Mesendoderm (in vitro differentiated cells): ENCODE data around the gene CPED1.

Experiments used
- DNase-seq: peaks from one replicate; pipeline ENCODE4 v3.0.0; 2013
- H2AK5ac ChIP-seq: 2 replicates; pipeline ENCODE4 v1.6.1; 2013; ENCODE audit warnings: low read length, inconsistent platforms
- H2BK120ac ChIP-seq: 2 replicates; pipeline ENCODE4 v1.6.1; 2013; ENCODE audit warnings: low read depth, mild to moderate bottlenecking, low read length, moderate library complexity, mixed read lengths
- H2BK15ac ChIP-seq: replicated peaks from 2 replicates; pipeline ENCODE4 v1.6.1; 2013; ENCODE audit warnings: low read depth, mild to moderate bottlenecking, moderate library complexity
- H2BK5ac ChIP-seq: 2 replicates; pipeline ENCODE4 v1.6.1; 2013; ENCODE audit warnings: low read length, inconsistent platforms
- H3K18ac ChIP-seq: 2 replicates; pipeline ENCODE4 v1.6.1; 2013; ENCODE audit warnings: mild to moderate bottlenecking, low read length, mixed read lengths
- H3K23ac ChIP-seq: one replicate; pipeline ENCODE4 v1.6.1; 2013; ENCODE audit warnings: low read length
- H3K27ac ChIP-seq: 2 replicates; pipeline ENCODE4 v1.5.1; 2013; ENCODE audit warnings: low read depth, mild to moderate bottlenecking, inconsistent platforms, low read length, moderate library complexity
- H3K27me3 ChIP-seq: 2 replicates; pipeline ENCODE4 v1.6.1; 2013; ENCODE audit warnings: low read length, control low read depth, mild to moderate bottlenecking, inconsistent platforms; ENCODE audit not compliant: insufficient read depth, poor library complexity
- H3K36me3 ChIP-seq: 2 replicates; pipeline ENCODE4 v1.6.1; 2013; ENCODE audit warnings: low read length, inconsistent platforms; ENCODE audit not compliant: control insufficient read depth, insufficient read depth
- H3K4ac ChIP-seq: one replicate; pipeline ENCODE4 v1.6.1; 2013; ENCODE audit warnings: low read depth, mild to moderate bottlenecking, low read length, moderate library complexity
- H3K4me1 ChIP-seq: 2 replicates; pipeline ENCODE4 v1.6.1; 2013; ENCODE audit warnings: low read depth, low read length, inconsistent platforms; ENCODE audit not compliant: control insufficient read depth
- H3K4me2 ChIP-seq: 2 replicates; pipeline ENCODE4 v1.6.1; 2013; ENCODE audit warnings: low read length
- H3K4me3 ChIP-seq: 2 replicates; pipeline ENCODE4 v1.5.1; 2013; ENCODE audit warnings: mild to moderate bottlenecking, low read length
- H3K56ac ChIP-seq: one replicate; pipeline ENCODE4 v1.6.1; 2013; ENCODE audit warnings: low read length
- H3K79me1 ChIP-seq: 2 replicates; pipeline ENCODE4 v1.6.1; 2013; ENCODE audit warnings: low read length, inconsistent platforms
- H3K79me2 ChIP-seq: 2 replicates; pipeline ENCODE4 v1.6.1; 2013; ENCODE audit warnings: mild to moderate bottlenecking, low read length; ENCODE audit not compliant: control insufficient read depth, insufficient read depth
- H3K9ac ChIP-seq: 2 replicates; pipeline ENCODE4 v1.6.1; 2013; ENCODE audit warnings: low read length, inconsistent platforms
- H4K5ac ChIP-seq: one replicate; pipeline ENCODE4 v1.6.1; 2013; ENCODE audit warnings: low read length
- H4K8ac ChIP-seq: one replicate; pipeline ENCODE4 v1.6.1; 2013; ENCODE audit warnings: low read depth, mild to moderate bottlenecking, control low read depth, low read length, moderate library complexity
- WGBS: extraction: QIAGEN DNeasy Blood & Tissue Kit; methylation state at CpG from one replicate; pipeline ENCODE4 v1.1.7; 2013; ENCODE audit warnings: low lambda C conversion rate, missing lambda C conversion rate; ENCODE audit not compliant: insufficient coverage; ENCODE audit errors: extremely low coverage; 5-methylcytosine and 5-hydroxymethylcytosine counted together

The CPED1 gene

GRCh38 chr7:120998520-120998919, 10.0 kb downstream of the CPED1 start:
- no peaks in the 10 kb centered on the region for H3K4me1 ChIP-seq
- H3K23ac ChIP-seq, result no peak overlapping the region
- no peak for DNase-seq
- WGBS, result no CpG with 5 or more reads among the region's 1 CpG
- no peak overlapping the region for H3K4me3 ChIP-seq
- H3K79me2 ChIP-seq, result no peaks in the 10 kb centered on the region
- H2BK120ac ChIP-seq, result no peak overlapping the region
- H3K79me1 ChIP-seq, result no peaks in the 10 kb centered on the region
- H4K5ac ChIP-seq, result no peak overlapping the region
- H3K27me3 ChIP-seq, result no peaks in the 10 kb centered on the region
- H3K9ac ChIP-seq, result no peak overlapping the region
- H2BK15ac ChIP-seq, result no peak overlapping the region
- H3K27ac ChIP-seq, result no peak overlapping the region
- no peak overlapping the region for H2AK5ac ChIP-seq
- H3K56ac ChIP-seq, result no peak overlapping the region
- no peak overlapping the region for H3K4ac ChIP-seq
- H3K18ac ChIP-seq, result no peak overlapping the region
- no peak overlapping the region for H3K4me2 ChIP-seq
- H2BK5ac ChIP-seq, result no peak overlapping the region
- H4K8ac ChIP-seq, result no peak overlapping the region
- no peaks in the 10 kb centered on the region for H3K36me3 ChIP-seq

GRCh38 chr7:120998996-120999565, 10.6 kb downstream of the CPED1 start:
- H3K4me3 ChIP-seq, result no peak overlapping the region
- no peak overlapping the region for H2BK120ac ChIP-seq
- H4K8ac ChIP-seq, result no peak overlapping the region
- no peaks in the 10 kb centered on the region for H3K27me3 ChIP-seq
- no peak for DNase-seq
- H3K79me2 ChIP-seq, result no peaks in the 10 kb centered on the region
- no peak overlapping the region for H2BK15ac ChIP-seq
- H2BK5ac ChIP-seq, result no peak overlapping the region
- H3K4ac ChIP-seq, result no peak overlapping the region
- no peaks in the 10 kb centered on the region for H3K36me3 ChIP-seq
- no peak overlapping the region for H3K4me2 ChIP-seq
- no peaks in the 10 kb centered on the region for H3K79me1 ChIP-seq
- no peak overlapping the region for H4K5ac ChIP-seq
- no peak overlapping the region for H2AK5ac ChIP-seq
- H3K4me1 ChIP-seq, result no peaks in the 10 kb centered on the region
- H3K9ac ChIP-seq, result no peak overlapping the region
- WGBS, result no CpG with 5 or more reads among the region's 2 CpGs
- no peak overlapping the region for H3K23ac ChIP-seq
- H3K18ac ChIP-seq, result no peak overlapping the region
- no peak overlapping the region for H3K27ac ChIP-seq
- H3K56ac ChIP-seq, result no peak overlapping the region

GRCh38 chr7:121000081-121000983, 11.8 kb downstream of the CPED1 start:
- DNase-seq, result no peak
- H2BK15ac ChIP-seq, result no peak overlapping the region
- no CpG with 5 or more reads among the region's 9 CpGs for WGBS
- H4K5ac ChIP-seq, result no peak overlapping the region
- H3K27me3 ChIP-seq, result no peaks in the 10 kb centered on the region
- no peak overlapping the region for H2BK120ac ChIP-seq
- H3K79me1 ChIP-seq, result no peaks in the 10 kb centered on the region
- no peak overlapping the region for H3K4ac ChIP-seq
- no peak overlapping the region for H2BK5ac ChIP-seq
- H3K4me1 ChIP-seq, result no peaks in the 10 kb centered on the region
- no peaks in the 10 kb centered on the region for H3K36me3 ChIP-seq
- H3K9ac ChIP-seq, result no peak overlapping the region
- no peak overlapping the region for H3K18ac ChIP-seq
- H3K23ac ChIP-seq, result no peak overlapping the region
- H4K8ac ChIP-seq, result no peak overlapping the region
- H3K4me3 ChIP-seq, result no peak overlapping the region
- H3K79me2 ChIP-seq, result no peaks in the 10 kb centered on the region
- H3K4me2 ChIP-seq, result no peak overlapping the region
- H3K56ac ChIP-seq, result no peak overlapping the region
- no peak overlapping the region for H2AK5ac ChIP-seq
- H3K27ac ChIP-seq, result no peak overlapping the region

GRCh38 chr7:121001234-121001906, 12.9 kb downstream of the CPED1 start:
- no peak overlapping the region for H2BK120ac ChIP-seq
- H3K4me1 ChIP-seq, result no peaks in the 10 kb centered on the region
- H3K27me3 ChIP-seq, result no peaks in the 10 kb centered on the region
- no peaks in the 10 kb centered on the region for H3K36me3 ChIP-seq
- no peak overlapping the region for H3K4ac ChIP-seq
- no peak overlapping the region for H3K27ac ChIP-seq
- no CpG with 5 or more reads among the region's 3 CpGs for WGBS
- no peak overlapping the region for H3K23ac ChIP-seq
- no peak overlapping the region for H3K56ac ChIP-seq
- H3K79me1 ChIP-seq, result no peaks in the 10 kb centered on the region
- H2BK5ac ChIP-seq, result no peak overlapping the region
- no peak overlapping the region for H4K5ac ChIP-seq
- H3K4me2 ChIP-seq, result no peak overlapping the region
- H3K4me3 ChIP-seq, result no peak overlapping the region
- H3K79me2 ChIP-seq, result no peaks in the 10 kb centered on the region
- no peak overlapping the region for H2AK5ac ChIP-seq
- H3K18ac ChIP-seq, result no peak overlapping the region
- no peak for DNase-seq
- H4K8ac ChIP-seq, result no peak overlapping the region
- H3K9ac ChIP-seq, result no peak overlapping the region
- no peak overlapping the region for H2BK15ac ChIP-seq

GRCh38 chr7:121002048-121002756, 13.7 kb downstream of the CPED1 start:
- Histone ChIP-seq H2BK120ac (no peak overlapping the region), H3K27me3 (no peaks in the 10 kb centered on the region), H3K4me3 (no peak overlapping the region), H3K4ac (no peak overlapping the region), H3K9ac (no peak overlapping the region), H4K8ac (no peak overlapping the region), H4K5ac (no peak overlapping the region), H3K36me3 (no peaks in the 10 kb centered on the region), H3K4me1 (peaks cover 4% of the 10 kb centered on the region), H3K4me2 (no peak overlapping the region), H3K18ac (no peak overlapping the region), H2BK5ac (no peak overlapping the region), H3K27ac (no peak overlapping the region), H2AK5ac (no peak overlapping the region), H2BK15ac (no peak overlapping the region), H3K79me1 (no peaks in the 10 kb centered on the region), H3K23ac (no peak overlapping the region), H3K79me2 (no peaks in the 10 kb centered on the region), H3K56ac (no peak overlapping the region)
- WGBS, result no CpG with 5 or more reads among the region's 2 CpGs
- no peak for DNase-seq
